Measurements from ENCODE around the gene ST6GALNAC3. TPM values are rescaled to one million over a fixed set of nuclear protein-coding genes. Genes with fewer than 3 reads are reported as not detected.
"Not testable (repeated sequence)": the region's sequence is repeated elsewhere in the genome, so short reads cannot be mapped to it uniquely, and the experiment has no call there.

The ST6GALNAC3 gene
- 10 to 100 TPM; 21.0 to 41.8 (median 33.9) TPM for polyA plus RNA-seq (ENCODE audit: insufficient read depth in 1 of 5, insufficient read length in 5 of 5, low replicate concordance in 1 of 5)
- long read RNA-seq, donor 1, partial matches to known transcripts = 23 of 24 reads
- long read RNA-seq, donor 1, other reads (novel, unspliced or antisense) = 0 of 24 reads
- long read RNA-seq, donor 2, partial matches to known transcripts = 10 of 10 reads
- long read RNA-seq, donor 2, other reads (novel, unspliced or antisense) = 0 of 10 reads
- long read RNA-seq, donor 3, partial matches to known transcripts = 22 of 23 reads
- long read RNA-seq, donor 3, other reads (novel, unspliced or antisense) = 0 of 23 reads
- long read RNA-seq, donor 4, partial matches to known transcripts = 24 of 24 reads
- long read RNA-seq, donor 4, other reads (novel, unspliced or antisense) = 0 of 24 reads
- long read RNA-seq, donor 5, partial matches to known transcripts = 30 of 32 reads
- long read RNA-seq, donor 5, other reads (novel, unspliced or antisense) = 0 of 32 reads
- long read RNA-seq, donor 6, partial matches to known transcripts = 12 of 13 reads
- long read RNA-seq, donor 6, other reads (novel, unspliced or antisense) = 0 of 13 reads
- long read RNA-seq, donor 7, partial matches to known transcripts = 9 of 9 reads
- long read RNA-seq, donor 7, other reads (novel, unspliced or antisense) = 0 of 9 reads
- long read RNA-seq, donor 8 = 0 reads

GRCh38 chr1:76074321-76075187, at the start of gene ST6GALNAC3:
Gene ST6GALNAC3, plus strand, starts transcription at chr1:76074746.
- peak; percentile 68 to 76 for DNase-seq

GRCh38 chr1:76027341-76027740, 47.2 kb upstream of the ST6GALNAC3 start:
- DNase-seq = no peak

GRCh38 chr1:76029331-76029730, 45.2 kb upstream of the ST6GALNAC3 start:
- DNase-seq = no peak

- no peak for DNase-seq
Observed at GRCh38 chr1:76031496-76031895, 43.0 kb upstream of the ST6GALNAC3 start.

- DNase-seq = no peak
Observed at GRCh38 chr1:76033800-76034475, 40.6 kb upstream of the ST6GALNAC3 start.

- DNase-seq = no peak
Observed at GRCh38 chr1:76035053-76035452, 39.5 kb upstream of the ST6GALNAC3 start.

- no peak for DNase-seq
Observed at GRCh38 chr1:76037324-76037723, 37.2 kb upstream of the ST6GALNAC3 start.

GRCh38 chr1:76038287-76039004, 36.1 kb upstream of the ST6GALNAC3 start:
- DNase-seq = no peak

GRCh38 chr1:76046149-76046548, 28.4 kb upstream of the ST6GALNAC3 start:
- no peak for DNase-seq

- no peak for DNase-seq
Observed at GRCh38 chr1:76048219-76048618, 26.3 kb upstream of the ST6GALNAC3 start.

GRCh38 chr1:76048926-76049325, 25.6 kb upstream of the ST6GALNAC3 start:
- no peak for DNase-seq

- DNase-seq = no peak
Observed at GRCh38 chr1:76049498-76049897, 25.0 kb upstream of the ST6GALNAC3 start.

- DNase-seq = not testable (repeated sequence)
Observed at GRCh38 chr1:76050073-76050472, 24.5 kb upstream of the ST6GALNAC3 start.

GRCh38 chr1:76053021-76053420, 21.5 kb upstream of the ST6GALNAC3 start:
- no peak for DNase-seq

GRCh38 chr1:76054359-76054758, 20.2 kb upstream of the ST6GALNAC3 start:
- no peak for DNase-seq

GRCh38 chr1:76055987-76056386, 18.6 kb upstream of the ST6GALNAC3 start:
- DNase-seq = no peak

GRCh38 chr1:76059451-76059850, 15.1 kb upstream of the ST6GALNAC3 start:
- no peak for DNase-seq

GRCh38 chr1:76065270-76065669, 9.3 kb upstream of the ST6GALNAC3 start:
- no peak for DNase-seq

GRCh38 chr1:76066394-76066793, 8.2 kb upstream of the ST6GALNAC3 start:
- no peak for DNase-seq

GRCh38 chr1:76068542-76068941, 6.0 kb upstream of the ST6GALNAC3 start:
- DNase-seq = no peak
